Thyroid gland (tissue), 4 donors: ENCODE measurements around the gene TNP1. TPM values are rescaled to one million over a fixed set of nuclear protein-coding genes. Genes with fewer than 3 reads are reported as not detected.

Experiments used
- DNase-seq, 2 donors: peaks; one replicate each; pipeline ENCODE4 v3.0.0-alpha.2; 2019
- H3K27ac ChIP-seq, 3 donors: fragments of 200-600 bp; sonication (generic); 1 replicate in 2 of 3; 2 replicates in 1 of 3; pipeline ENCODE4 v1.5.1; 2016 to 2019; ENCODE audit warnings: mild to moderate bottlenecking in 1 of 3, moderate library complexity in 1 of 3
- H3K27me3 ChIP-seq: fragments of 200-600 bp; sonication (generic); one replicate; pipeline ENCODE4 v1.5.1; 2019
- H3K36me3 ChIP-seq, 2 donors: fragments of 200-600 bp; sonication (generic); one replicate each; pipeline ENCODE4 v1.5.1; 2016 to 2019
- H3K4me1 ChIP-seq, 2 donors: fragments of 200-600 bp; sonication (generic); one replicate each; pipeline ENCODE4 v1.5.1; 2017 to 2019
- H3K4me3 ChIP-seq, 3 donors: fragments of 200-600 bp; sonication (generic); replicated peaks in 1 of 3; 1 replicate in 2 of 3; 2 replicates in 1 of 3; pipeline ENCODE4 v1.5.1; 2016; ENCODE audit warnings: mild to moderate bottlenecking in 1 of 3
- H3K9me3 ChIP-seq: fragments of 200-600 bp; sonication (generic); one replicate; pipeline ENCODE4 v1.5.1; 2017
- POLR2A ChIP-seq, 2 donors: fragments of 450-650 bp; IDR thresholded peaks; one replicate each; pipeline ENCODE4 v1.6.1; 2017; ENCODE audit warnings: antibody characterized with exemption in 2 of 2, mild to moderate bottlenecking in 2 of 2, moderate library complexity in 1 of 2
- WGBS, 2 donors: methylation state at CpG; one replicate each; pipeline ENCODE4 v1.1.5; 2017; 5-methylcytosine and 5-hydroxymethylcytosine counted together
- intact Hi-C: fragments of 100-400 bp; cut with DNase I; formaldehyde crosslinking; loops from one replicate; pipeline ENCODE4 v1.15.1; 2023
- total RNA-seq, 4 donors: library from RNA; depleted of rRNA; stranded (reverse); fragments of >200 nt; gene quantifications; one replicate each; pipeline ENCODE4 v1.2.3, GENCODE V29; 2016
- TF ChIP-seq, protein P1 (sequence below), 6 experiments: fragments of 200-600 bp in 3 of 6; fragments of 450-650 bp in 3 of 6; sonication (generic) in 3 of 6; IDR thresholded peaks; one replicate each; pipeline ENCODE4 v1.5.1; 2016 to 2019; ENCODE audit warnings: antibody characterized with exemption in 6 of 6, mild to moderate bottlenecking in 2 of 6, inconsistent platforms in 1 of 6, moderate library complexity in 1 of 6

Gene TNP1
- total RNA-seq, 4 donors from 2014 or later: 7.1 to 79.1 TPM; not detected in 2

DNA sequence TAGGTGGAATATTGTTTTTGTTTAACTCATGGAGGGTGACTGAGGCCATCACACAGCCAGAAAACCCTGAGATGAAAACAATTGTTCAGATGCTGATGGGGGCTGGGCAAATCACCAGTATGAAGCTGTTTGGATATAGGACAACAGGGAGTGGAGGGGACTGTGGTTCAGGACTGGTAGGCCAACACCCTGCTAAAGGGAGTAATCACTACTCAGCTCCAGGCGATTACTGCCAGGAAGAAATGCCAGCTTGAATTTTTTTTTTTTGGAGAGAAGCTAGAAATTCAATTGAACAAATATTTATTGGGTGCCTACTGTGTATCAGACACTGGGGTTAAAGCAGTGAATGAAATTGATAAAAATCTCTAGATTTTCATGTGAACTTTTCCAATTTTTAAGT, 37.4 kb downstream of the TNP1 start:
- intact Hi-C loops: no loop called here

DNA sequence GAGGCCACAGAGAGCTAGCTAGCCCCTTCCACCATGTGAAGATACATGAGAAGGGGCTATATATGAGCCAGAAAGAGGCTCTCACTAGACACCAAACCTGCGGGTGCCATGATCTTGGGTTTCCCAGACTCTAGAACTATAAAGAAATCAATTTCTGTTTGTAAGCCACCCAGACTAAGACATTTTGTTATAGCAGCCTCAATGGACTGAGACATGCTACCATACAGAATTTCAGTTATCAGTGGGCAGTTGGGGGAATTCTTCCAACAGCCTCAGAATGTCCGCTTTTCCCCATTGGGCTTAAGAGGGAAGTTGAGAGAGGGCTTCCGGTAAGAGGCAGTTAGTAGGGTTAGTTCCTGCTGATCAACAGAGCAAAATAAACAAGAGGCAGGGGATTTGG, 39.2 kb downstream of the TNP1 start:
- intact Hi-C loops: no loop called here
- Histone ChIP-seq H3K27ac (no peak overlapping the region), H3K36me3 (no peaks in the 10 kb centered on the region), H3K27me3 (no peaks in the 10 kb centered on the region), H3K4me1 (no peaks in the 10 kb centered on the region), H3K9me3 (no peaks in the 10 kb centered on the region), H3K4me3 (no peak overlapping the region)
- 89 to 97% methylated on average over 3 of the region's 3 CpGs for WGBS, 2 donors
- DNase-seq: no peak
- TF ChIP-seq, protein P1, sequence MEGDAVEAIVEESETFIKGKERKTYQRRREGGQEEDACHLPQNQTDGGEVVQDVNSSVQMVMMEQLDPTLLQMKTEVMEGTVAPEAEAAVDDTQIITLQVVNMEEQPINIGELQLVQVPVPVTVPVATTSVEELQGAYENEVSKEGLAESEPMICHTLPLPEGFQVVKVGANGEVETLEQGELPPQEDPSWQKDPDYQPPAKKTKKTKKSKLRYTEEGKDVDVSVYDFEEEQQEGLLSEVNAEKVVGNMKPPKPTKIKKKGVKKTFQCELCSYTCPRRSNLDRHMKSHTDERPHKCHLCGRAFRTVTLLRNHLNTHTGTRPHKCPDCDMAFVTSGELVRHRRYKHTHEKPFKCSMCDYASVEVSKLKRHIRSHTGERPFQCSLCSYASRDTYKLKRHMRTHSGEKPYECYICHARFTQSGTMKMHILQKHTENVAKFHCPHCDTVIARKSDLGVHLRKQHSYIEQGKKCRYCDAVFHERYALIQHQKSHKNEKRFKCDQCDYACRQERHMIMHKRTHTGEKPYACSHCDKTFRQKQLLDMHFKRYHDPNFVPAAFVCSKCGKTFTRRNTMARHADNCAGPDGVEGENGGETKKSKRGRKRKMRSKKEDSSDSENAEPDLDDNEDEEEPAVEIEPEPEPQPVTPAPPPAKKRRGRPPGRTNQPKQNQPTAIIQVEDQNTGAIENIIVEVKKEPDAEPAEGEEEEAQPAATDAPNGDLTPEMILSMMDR (IDR thresholded peaks at IDR 0.05): no peak
- no peak for TF ChIP-seq POLR2A (IDR thresholded peaks at IDR 0.05)

More for the DNA sequence above, 37.4 kb downstream of the TNP1 start:
- Histone ChIP-seq H3K4me3 (no peak overlapping the region), H3K27me3 (no peaks in the 10 kb centered on the region), H3K27ac (no peak overlapping the region), H3K36me3 (no peaks in the 10 kb centered on the region), H3K9me3 (no peaks in the 10 kb centered on the region), H3K4me1 (peaks cover 8 to 10% of the 10 kb centered on the region in 2 donors)
- DNase-seq: no peak
- WGBS, 2 donors: 92 to 97% methylated on average over 1 of the region's 1 CpG
- TF ChIP-seq POLR2A (IDR thresholded peaks at IDR 0.05): no peak
- TF ChIP-seq, protein P1 (IDR thresholded peaks at IDR 0.05): no peak

DNA sequence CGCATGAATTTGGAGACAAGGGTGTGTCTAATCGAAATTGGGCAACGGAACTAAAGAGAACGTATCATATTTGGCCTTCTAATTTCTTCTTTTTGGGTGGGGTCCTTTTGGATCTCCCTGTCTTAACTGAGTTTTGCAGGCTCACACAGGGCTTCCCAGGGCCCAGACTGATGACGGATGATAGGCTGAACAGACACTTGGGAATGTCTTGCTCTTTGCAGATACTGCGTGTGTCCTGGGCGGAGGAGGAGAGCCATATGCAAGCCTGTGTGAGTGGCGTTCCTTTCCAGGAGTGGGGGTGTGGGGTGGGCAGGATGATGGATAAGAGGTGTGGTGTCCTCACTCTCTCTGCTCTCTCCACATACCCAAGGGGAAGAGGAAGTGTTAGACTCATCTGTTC, 40.1 kb downstream of the TNP1 start:
- no peak for TF ChIP-seq POLR2A (IDR thresholded peaks at IDR 0.05)
- TF ChIP-seq, protein P1 (IDR thresholded peaks at IDR 0.05): no peak
- Histone ChIP-seq H3K27ac (no peak overlapping the region), H3K9me3 (no peaks in the 10 kb centered on the region), H3K4me1 (no peaks in the 10 kb centered on the region), H3K27me3 (no peaks in the 10 kb centered on the region), H3K36me3 (no peaks in the 10 kb centered on the region), H3K4me3 (no peak overlapping the region)
- no peak for DNase-seq
- 86 to 96% methylated on average over 8 of the region's 8 CpGs for WGBS, 2 donors
- intact Hi-C loops: no loop called here

DNA sequence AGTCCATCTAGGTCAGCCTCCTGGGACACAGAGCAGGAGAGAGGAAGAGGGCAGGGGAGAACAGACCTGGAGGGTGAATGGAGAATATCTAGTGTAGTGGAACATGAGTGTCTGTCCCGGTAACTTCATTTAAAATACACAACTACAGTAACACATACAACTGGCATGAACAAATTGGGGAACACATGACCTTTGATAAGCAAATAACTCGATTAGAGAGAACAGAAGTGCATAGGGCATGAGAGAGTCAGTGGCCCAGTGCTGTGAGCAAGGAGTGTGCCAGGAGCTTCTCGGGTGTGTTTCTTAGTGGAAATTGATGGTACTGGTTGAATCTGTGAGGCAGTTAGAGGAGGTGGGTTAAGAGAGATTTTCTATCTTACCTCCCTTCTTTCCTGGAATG, 40.8 kb downstream of the TNP1 start:
- DNase-seq: no peak
- TF ChIP-seq, protein P1 (IDR thresholded peaks at IDR 0.05): no peak
- no peak for TF ChIP-seq POLR2A (IDR thresholded peaks at IDR 0.05)
- Histone ChIP-seq H3K27ac (no peak overlapping the region), H3K9me3 (no peaks in the 10 kb centered on the region), H3K4me3 (no peak overlapping the region), H3K36me3 (no peaks in the 10 kb centered on the region), H3K27me3 (no peaks in the 10 kb centered on the region), H3K4me1 (no peaks in the 10 kb centered on the region)
- 84 to 88% methylated on average over 3 of the region's 3 CpGs for WGBS, 2 donors
- intact Hi-C loops: no loop called here

DNA sequence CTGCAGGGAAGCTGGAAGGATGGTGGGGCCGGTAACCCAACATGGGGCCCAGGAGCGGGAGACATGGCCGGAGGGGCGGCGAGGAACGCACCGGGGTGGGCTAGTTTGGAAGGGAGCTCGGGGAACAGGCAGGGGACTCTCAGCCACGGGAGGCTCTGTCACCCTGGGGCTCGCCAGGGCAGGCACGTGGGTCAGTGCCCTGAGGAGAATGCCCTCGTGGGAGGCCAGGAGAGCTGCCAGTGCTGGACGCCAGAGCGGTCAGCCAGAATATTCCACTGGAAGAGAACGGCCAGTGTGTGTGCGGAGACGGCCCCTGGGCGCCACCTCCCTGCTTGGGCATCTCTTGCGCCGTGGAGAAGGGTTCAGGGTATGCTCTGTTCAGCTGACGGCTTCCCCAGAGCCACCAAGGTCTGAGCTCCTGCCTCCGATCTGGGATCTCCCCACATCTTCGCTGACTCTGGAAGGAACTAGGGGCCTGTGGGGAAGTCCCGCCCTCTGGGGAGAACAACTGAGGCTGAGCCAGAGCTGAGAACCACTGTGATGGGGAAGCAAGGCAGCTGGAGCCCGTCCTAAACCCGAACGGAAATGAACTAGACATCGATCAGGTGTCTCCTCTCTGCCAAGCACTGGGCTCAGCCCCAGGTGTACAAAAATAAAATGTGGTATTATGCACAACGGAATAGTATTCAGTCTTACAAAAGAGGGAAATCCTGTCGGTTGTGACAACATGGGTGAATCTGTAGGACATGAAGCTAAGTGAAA, 49.3 kb downstream of the TNP1 start:
- WGBS, 2 donors: 82 to 84% methylated on average over 26 to 28 of the region's 30 CpGs

More for the DNA sequence above, 49.3 kb downstream of the TNP1 start:
- TF ChIP-seq POLR2A (IDR thresholded peaks at IDR 0.05): no peak
- TF ChIP-seq, protein P1 (IDR thresholded peaks at IDR 0.05): no peak
- intact Hi-C loops: no loop called here
- Histone ChIP-seq H3K9me3 (no peaks in the 10 kb centered on the region), H3K4me3 (no peak overlapping the region), H3K27ac (no peak overlapping the region), H3K27me3 (no peaks in the 10 kb centered on the region), H3K36me3 (no peaks in the 10 kb centered on the region), H3K4me1 (peaks cover 7 to 10% of the 10 kb centered on the region in 2 donors)
- peak; percentile 36 to 37 for DNase-seq
